Hippocampal formation (tissue), 2 donors: ENCODE results near the gene P3H4.

ENCODE experiments used
- DNase-seq, 2 donors: peaks; one replicate each; lab custom pipeline; 2025; lab: John Stamatoyannopoulos, UW

Gene P3H4

GRCh38 chr17:41769985-41770384 lies 41.8 kb downstream of the P3H4 start:
- no peak for DNase-seq

- DNase-seq = no peak
Measured at GRCh38 chr17:41769346-41769862, 42.3 kb downstream of the P3H4 start.

- DNase-seq = no peak
Measured at GRCh38 chr17:41768682-41769288, 43.0 kb downstream of the P3H4 start.

GRCh38 chr17:41767324-41768042 lies 44.3 kb downstream of the P3H4 start:
- DNase-seq = no peak

- DNase-seq = no peak
Measured at GRCh38 chr17:41766135-41766534, 45.6 kb downstream of the P3H4 start.

- DNase-seq = no peak
Measured at GRCh38 chr17:41763327-41763726, 48.4 kb downstream of the P3H4 start.

- no peak for DNase-seq
Measured at GRCh38 chr17:41762841-41763240, 48.9 kb downstream of the P3H4 start.

- DNase-seq = no peak
Measured at GRCh38 chr17:41762391-41762790, 49.4 kb downstream of the P3H4 start.

GRCh38 chr17:41760878-41761277 lies 50.9 kb downstream of the P3H4 start:
- DNase-seq = no peak

GRCh38 chr17:41758601-41759000 lies 53.1 kb downstream of the P3H4 start:
- DNase-seq = no peak

- DNase-seq = no peak
Measured at GRCh38 chr17:41754066-41754465, 57.7 kb downstream of the P3H4 start.
